Natural killer cell treated with Interleukin-12 subunit alpha and Interleukin-12 subunit beta and Interleukin-15 and Interleukin-18, amount 100 ng/mL, for 72 hours (primary cell): Measurements from ENCODE around the gene ZNF182. TPM values are rescaled to one million over a fixed set of nuclear protein-coding genes. Genes with fewer than 3 reads are reported as not detected.
A peak's percentile ranks its signal among the peaks of the same experiment; 100 is the strongest.
"Not testable (repeated sequence)": the region's sequence is repeated elsewhere in the genome, so short reads cannot be mapped to it uniquely, and the experiment has no call there.

Source experiments
- ATAC-seq, 2 donors: fragments of 150-1000 bp; cut with Tn5 transposase in 1 of 2; sonication (Bioruptor Pico), chemical (Tn5 transposase) in 1 of 2; 2 replicates each; pipeline ENCODE4 v1.10.0; 2021
- DNase-seq: peaks from one replicate; pipeline ENCODE4 v3.0.0; 2022; ENCODE audit warnings: low spot score
- H3K27ac Mint-ChIP-seq, 2 donors: 1 replicate in 1 of 2; 2 replicates in 1 of 2; pipeline ENCODE4 v1.8.0; 2022; ENCODE audit warnings: mixed read lengths in 2 of 2, mild to moderate bottlenecking in 1 of 2, moderate library complexity in 1 of 2
- H3K27me3 Mint-ChIP-seq, 2 donors: 1 replicate in 1 of 2; 2 replicates in 1 of 2; pipeline ENCODE4 v1.8.0; 2022; ENCODE audit warnings: mixed read lengths in 2 of 2
- H3K36me3 Mint-ChIP-seq: one replicate; pipeline ENCODE4 v1.8.0; 2022; ENCODE audit warnings: mixed read lengths
- H3K4me1 Mint-ChIP-seq, 2 donors: 1 replicate in 1 of 2; 2 replicates in 1 of 2; pipeline ENCODE4 v1.8.0; 2022; ENCODE audit warnings: low read depth in 2 of 2, mixed read lengths in 2 of 2, mild to moderate bottlenecking in 1 of 2
- H3K4me3 Mint-ChIP-seq: one replicate; pipeline ENCODE4 v1.8.0; 2022; ENCODE audit warnings: mixed read lengths
- H3K9me3 Mint-ChIP-seq: 2 replicates; pipeline ENCODE4 v1.8.0; 2022; ENCODE audit warnings: mixed read lengths
- total RNA-seq, 2 donors: library from RNA; stranded (reverse); gene quantifications; one replicate each; pipeline ENCODE4 v1.2.3, GENCODE V29; 2022

ZNF182 gene
- total RNA-seq, 2 donors from 2014 or later, result 6.9 to 7.0 TPM

DNA sequence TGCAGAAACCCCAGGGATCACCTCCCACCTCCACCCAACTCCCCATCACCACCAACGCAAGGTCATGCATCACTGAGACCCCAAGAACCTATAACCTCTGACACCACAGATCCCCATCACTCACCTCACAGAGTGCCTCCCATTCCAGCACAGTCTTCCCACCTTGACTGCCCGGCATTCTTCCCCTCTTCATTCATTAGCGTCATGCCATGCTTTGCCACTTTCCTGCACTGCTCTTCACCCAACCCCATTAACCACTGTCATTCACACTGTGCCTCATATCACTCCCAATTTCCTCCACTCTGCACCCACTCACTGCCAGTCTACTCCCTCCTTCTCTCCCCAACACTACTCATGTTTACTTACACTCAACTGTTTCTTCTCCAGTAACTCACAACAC is 30.6 kb downstream of the ZNF182 start:
- Mint-ChIP-seq H3K4me1 (no peaks in the 10 kb centered on the region), H3K36me3 (peaks cover 43% of the 10 kb centered on the region), H3K4me3 (no peak overlapping the region), H3K27me3 (no peaks in the 10 kb centered on the region), H3K27ac (no peak overlapping the region), H3K9me3 (peaks cover 30% of the 10 kb centered on the region)
- DNase-seq, result no peak
- peak in 1 of 2 donors; percentile 32 for ATAC-seq

DNA sequence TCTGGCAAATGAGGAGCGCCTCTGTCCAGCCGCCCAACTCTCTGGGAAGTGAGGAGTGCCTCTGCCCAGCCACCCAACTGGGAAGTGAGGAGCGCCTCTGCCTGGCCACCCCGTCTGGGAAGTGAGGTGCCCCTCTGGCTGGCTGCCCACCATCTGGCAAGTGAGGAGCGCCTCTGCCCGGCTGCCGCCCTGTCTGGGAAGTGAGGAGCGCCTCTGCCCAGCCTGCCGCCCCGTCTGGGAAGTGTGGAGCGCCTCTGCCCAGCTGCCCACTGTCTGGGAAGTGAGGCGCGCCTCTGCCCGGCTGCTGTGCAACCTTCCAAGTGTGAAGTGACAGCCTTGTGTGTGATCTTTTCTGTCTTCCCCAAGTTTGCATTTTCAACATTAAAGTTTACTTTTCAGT is 38.3 kb downstream of the ZNF182 start:
- H3K4me3 Mint-ChIP-seq, H3K4me1 Mint-ChIP-seq, H3K27ac Mint-ChIP-seq, ATAC-seq, DNase-seq: not testable (repeated sequence)
- H3K27me3 Mint-ChIP-seq, result peaks cover 0 to 12% of the 10 kb centered on the region in 2 donors
- H3K36me3 Mint-ChIP-seq, result peaks cover 14% of the 10 kb centered on the region
- H3K9me3 Mint-ChIP-seq, result peaks cover 10% of the 10 kb centered on the region

DNA sequence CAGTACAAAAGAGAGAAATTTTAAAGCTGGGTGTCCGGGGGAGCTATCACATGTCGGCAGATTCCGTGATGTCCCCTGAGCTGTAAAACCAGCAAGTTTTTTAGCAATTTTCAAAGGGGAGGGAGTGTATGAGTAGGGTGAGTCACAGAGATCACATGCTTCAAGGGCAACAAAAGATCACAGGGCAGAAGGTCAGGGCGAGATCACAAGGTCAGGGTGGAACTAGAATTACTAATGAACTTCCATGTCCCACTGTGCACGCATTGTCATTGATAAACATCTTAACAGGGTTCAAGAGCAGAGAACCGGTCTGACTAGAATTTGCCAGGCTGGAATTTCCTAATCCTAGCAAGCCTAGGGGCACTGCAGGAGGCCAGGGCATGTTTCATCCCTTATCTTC is 42.0 kb downstream of the ZNF182 start:
- DNase-seq, result not testable (repeated sequence)

DNA sequence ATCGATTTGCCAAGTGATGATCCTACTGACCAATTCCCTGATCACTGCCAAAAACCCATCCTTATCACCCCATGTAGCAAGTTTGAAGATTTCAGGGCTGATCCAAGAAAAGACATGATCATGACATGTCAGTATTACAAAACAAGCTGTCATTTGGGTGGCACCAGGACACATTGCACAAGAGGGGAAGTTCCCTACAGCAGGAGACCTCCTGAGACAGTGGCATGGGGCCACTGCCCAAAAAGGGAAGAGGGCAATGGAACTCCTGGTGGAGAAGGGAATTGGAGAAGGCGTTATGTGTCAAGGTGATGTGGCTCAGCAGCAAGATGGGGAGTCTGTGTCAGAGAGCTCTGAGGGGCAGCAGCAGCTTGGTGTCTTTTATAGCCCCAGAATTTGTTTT is 43.4 kb downstream of the ZNF182 start:
- peaks cover 3% of the 10 kb centered on the region for H3K9me3 Mint-ChIP-seq
- H3K4me3 Mint-ChIP-seq, result no peak overlapping the region
- DNase-seq (no peak), ATAC-seq (no peak)
- peaks cover 10% of the 10 kb centered on the region for H3K36me3 Mint-ChIP-seq
- H3K27ac Mint-ChIP-seq, result no peak overlapping the region
- peaks cover 0 to 4% of the 10 kb centered on the region in 2 donors for H3K4me1 Mint-ChIP-seq
- peaks cover 0 to 14% of the 10 kb centered on the region in 2 donors for H3K27me3 Mint-ChIP-seq

More for the DNA sequence above, 42.0 kb downstream of the ZNF182 start:
- H3K4me3 Mint-ChIP-seq, H3K9me3 Mint-ChIP-seq, H3K4me1 Mint-ChIP-seq, ATAC-seq, H3K27ac Mint-ChIP-seq, H3K36me3 Mint-ChIP-seq: not testable (repeated sequence)
- H3K27me3 Mint-ChIP-seq, result peaks cover 0 to 14% of the 10 kb centered on the region in 2 donors

DNA sequence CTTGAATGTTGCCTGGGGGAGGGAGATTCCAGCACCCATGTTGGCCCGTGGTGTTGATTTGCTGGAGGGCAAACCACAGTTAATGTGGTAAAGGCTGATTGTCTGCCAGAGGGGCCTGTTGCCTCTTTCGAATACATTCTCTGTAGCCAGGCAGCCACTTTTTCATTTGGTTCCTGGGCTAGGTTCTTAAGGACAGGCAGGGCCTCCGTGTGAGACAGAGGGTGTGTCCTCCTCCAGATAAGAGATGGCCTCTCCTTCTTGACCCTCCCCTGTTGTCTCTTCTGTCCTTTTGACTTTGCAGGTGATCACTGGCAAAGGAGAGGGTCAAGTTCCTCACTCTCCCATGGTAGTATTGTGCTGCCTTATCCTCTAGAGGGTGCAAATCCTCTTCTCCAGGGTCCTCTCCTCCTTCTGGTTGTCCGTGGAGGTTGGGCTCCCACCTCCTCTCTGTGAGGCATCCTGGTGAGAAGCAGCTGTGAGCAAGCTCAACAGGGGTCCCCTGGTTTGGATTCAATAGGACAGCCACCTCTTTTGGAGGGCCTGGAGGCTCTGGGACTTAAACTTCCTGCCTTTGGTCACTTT is 44.9 kb downstream of the ZNF182 start:
- Mint-ChIP-seq H3K36me3 (peaks cover 4% of the 10 kb centered on the region), H3K4me1 (peaks cover 0 to 4% of the 10 kb centered on the region in 2 donors), H3K9me3 (no peaks in the 10 kb centered on the region), H3K27me3 (peaks cover 0 to 8% of the 10 kb centered on the region in 2 donors), H3K4me3 (no peak overlapping the region), H3K27ac (no peak overlapping the region)
- no peak for ATAC-seq
- no peak for DNase-seq

GRCh38 chrX:47958206-47958605 is 45.6 kb downstream of the ZNF182 start:
- H3K27me3 Mint-ChIP-seq, ATAC-seq, H3K36me3 Mint-ChIP-seq, H3K4me3 Mint-ChIP-seq, H3K4me1 Mint-ChIP-seq, H3K9me3 Mint-ChIP-seq, H3K27ac Mint-ChIP-seq, DNase-seq: not testable (repeated sequence)

DNA sequence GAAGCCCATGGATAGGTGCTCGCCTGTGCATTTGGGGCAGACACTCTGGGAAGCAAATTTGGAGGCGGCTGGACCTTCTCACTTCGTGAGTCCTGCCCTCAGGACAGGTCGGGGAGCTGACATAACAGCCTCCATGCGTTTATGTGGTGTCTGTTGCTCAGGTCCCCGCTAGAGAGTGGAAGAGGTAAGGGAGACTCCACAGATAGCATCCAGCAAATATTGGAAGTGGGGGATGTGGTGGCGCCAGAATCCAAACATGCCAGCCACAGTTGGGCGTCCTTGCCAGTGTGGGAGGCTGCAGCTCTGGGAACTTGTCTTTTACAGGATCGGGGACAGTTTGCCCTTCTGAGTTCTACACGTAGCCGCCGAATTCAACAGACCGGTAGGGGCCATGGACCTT is 47.8 kb downstream of the ZNF182 start:
- H3K36me3 Mint-ChIP-seq, result peaks cover 5% of the 10 kb centered on the region
- no peak for DNase-seq
- peaks cover 0 to 4% of the 10 kb centered on the region in 2 donors for H3K27me3 Mint-ChIP-seq
- ATAC-seq, result no peak
- H3K4me1 Mint-ChIP-seq, result peaks cover 0 to 4% of the 10 kb centered on the region in 2 donors
- no peaks in the 10 kb centered on the region for H3K9me3 Mint-ChIP-seq
- H3K27ac Mint-ChIP-seq, result no peak overlapping the region
- H3K4me3 Mint-ChIP-seq, result no peak overlapping the region

DNA sequence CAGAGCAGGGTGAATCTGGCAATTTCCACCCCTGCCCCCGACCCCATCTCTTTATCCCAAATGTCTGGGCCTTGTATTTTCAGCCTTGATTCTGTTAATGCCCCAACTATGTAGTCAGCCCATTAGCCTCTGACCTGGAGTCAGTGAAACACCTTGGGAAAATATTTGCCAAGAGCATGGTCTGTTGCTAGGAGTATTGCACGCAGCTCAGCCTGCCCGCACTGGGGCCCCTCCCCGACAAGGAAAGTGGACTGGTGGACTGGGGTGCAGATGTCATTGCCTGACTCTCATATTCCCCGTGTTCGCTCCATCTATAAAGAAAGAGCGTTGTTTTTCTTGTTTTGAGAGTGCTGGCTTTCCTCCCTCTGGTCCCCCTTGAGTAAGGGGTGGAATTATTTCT is 48.5 kb downstream of the ZNF182 start:
- not testable (repeated sequence) for DNase-seq, H3K9me3 Mint-ChIP-seq, H3K27me3 Mint-ChIP-seq, ATAC-seq, H3K4me3 Mint-ChIP-seq, H3K4me1 Mint-ChIP-seq, H3K27ac Mint-ChIP-seq
- peaks cover 11% of the 10 kb centered on the region for H3K36me3 Mint-ChIP-seq

- Mint-ChIP-seq H3K4me3 (no peak overlapping the region), H3K4me1 (peaks cover 0 to under 1% of the 10 kb centered on the region in 2 donors), H3K9me3 (no peaks in the 10 kb centered on the region), H3K27me3 (peaks cover 0 to 8% of the 10 kb centered on the region in 2 donors), H3K36me3 (no peaks in the 10 kb centered on the region), H3K27ac (no peak overlapping the region)
- DNase-seq (no peak), ATAC-seq (no peak)
Observed at GRCh38 chrX:47941423-47941822, 62.4 kb downstream of the ZNF182 start.

DNA sequence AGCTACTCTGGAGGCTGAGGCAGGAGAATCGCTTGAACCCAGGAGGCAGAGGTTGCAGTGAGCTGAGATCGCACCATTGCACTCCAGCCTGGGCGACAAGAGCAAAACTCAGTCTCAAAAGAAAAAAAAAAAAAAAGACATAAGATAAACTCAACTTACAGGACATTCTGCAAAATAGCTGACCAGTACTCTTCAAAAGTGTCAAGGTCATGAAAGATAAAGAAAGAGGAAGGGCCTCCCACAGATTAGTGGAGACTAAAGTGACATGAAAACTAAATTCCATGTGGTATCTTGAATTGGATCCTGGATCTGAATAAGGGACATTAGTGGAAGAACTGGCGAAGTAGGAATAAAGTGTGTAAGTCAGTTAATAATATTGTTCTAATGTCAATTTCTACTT is 63.3 kb downstream of the ZNF182 start:
- no peak for DNase-seq
- ATAC-seq, result no peak
- no peak overlapping the region for H3K4me3 Mint-ChIP-seq
- H3K27ac Mint-ChIP-seq, result no peak overlapping the region
- peaks cover 0 to 8% of the 10 kb centered on the region in 2 donors for H3K27me3 Mint-ChIP-seq
- H3K4me1 Mint-ChIP-seq, result peaks cover 0 to 3% of the 10 kb centered on the region in 2 donors
- H3K36me3 Mint-ChIP-seq, result no peaks in the 10 kb centered on the region
- H3K9me3 Mint-ChIP-seq, result no peaks in the 10 kb centered on the region

GRCh38 chrX:47936940-47937317 is 66.9 kb downstream of the ZNF182 start:
- Mint-ChIP-seq H3K36me3 (no peaks in the 10 kb centered on the region), H3K27ac (no peak overlapping the region), H3K4me1 (peaks cover 0 to 3% of the 10 kb centered on the region in 2 donors), H3K4me3 (no peak overlapping the region), H3K27me3 (peaks cover 0 to 2% of the 10 kb centered on the region in 2 donors), H3K9me3 (no peaks in the 10 kb centered on the region)
- ATAC-seq (no peak), DNase-seq (no peak)

- H3K4me1 Mint-ChIP-seq, result peaks cover 0 to 3% of the 10 kb centered on the region in 2 donors
- H3K9me3 Mint-ChIP-seq, result no peaks in the 10 kb centered on the region
- peaks cover 0 to 2% of the 10 kb centered on the region in 2 donors for H3K27me3 Mint-ChIP-seq
- ATAC-seq (no peak), DNase-seq (no peak)
- H3K4me3 Mint-ChIP-seq, result peak overlapping the region; percentile 58
- H3K36me3 Mint-ChIP-seq, result no peaks in the 10 kb centered on the region
- no peak overlapping the region for H3K27ac Mint-ChIP-seq
Observed at GRCh38 chrX:47936224-47936939, 67.4 kb downstream of the ZNF182 start.

DNA sequence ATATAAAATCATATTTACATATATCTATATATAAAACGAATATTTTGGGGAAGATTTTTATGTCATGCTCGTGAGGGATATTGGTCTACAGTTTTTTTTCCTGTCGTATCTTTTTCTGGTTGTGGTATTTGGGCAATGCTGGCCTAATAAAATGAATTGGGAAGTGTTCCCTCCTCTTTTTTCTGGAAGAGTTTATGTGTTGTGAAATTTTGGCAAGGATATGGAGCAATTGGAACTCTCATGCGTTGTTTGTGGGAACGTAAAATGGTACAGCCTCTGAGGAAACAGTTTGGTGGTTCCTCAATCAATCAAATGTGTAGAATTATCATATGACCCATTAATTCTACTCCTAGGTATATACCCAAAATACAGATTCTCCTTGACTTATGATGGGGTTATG is 69.8 kb downstream of the ZNF182 start:
- Mint-ChIP-seq H3K36me3 (no peaks in the 10 kb centered on the region), H3K27ac (no peak overlapping the region), H3K9me3 (no peaks in the 10 kb centered on the region), H3K4me3 (no peak overlapping the region), H3K4me1 (peaks cover 0 to 3% of the 10 kb centered on the region in 2 donors), H3K27me3 (no peaks in the 10 kb centered on the region)
- DNase-seq (no peak), ATAC-seq (no peak)

GRCh38 chrX:47931970-47932369 is 71.8 kb downstream of the ZNF182 start:
- not testable (repeated sequence) for H3K27me3 Mint-ChIP-seq, ATAC-seq, H3K36me3 Mint-ChIP-seq, H3K4me1 Mint-ChIP-seq, H3K9me3 Mint-ChIP-seq, DNase-seq, H3K27ac Mint-ChIP-seq, H3K4me3 Mint-ChIP-seq
